ENCODE data around the gene KDM2A.

The KDM2A gene

GRCh38 chr11:67153971-67154370, 34.9 kb downstream of the KDM2A start:
- TF ChIP-seq CTCF (IDR thresholded peaks at IDR 0.05) = no peak
- Histone ChIP-seq H2AFZ (no peak overlapping the region), H3K36me3 (ENCODE audit: control insufficient read depth, insufficient read depth, low read length) (no peaks in the 10 kb centered on the region)

DNA sequence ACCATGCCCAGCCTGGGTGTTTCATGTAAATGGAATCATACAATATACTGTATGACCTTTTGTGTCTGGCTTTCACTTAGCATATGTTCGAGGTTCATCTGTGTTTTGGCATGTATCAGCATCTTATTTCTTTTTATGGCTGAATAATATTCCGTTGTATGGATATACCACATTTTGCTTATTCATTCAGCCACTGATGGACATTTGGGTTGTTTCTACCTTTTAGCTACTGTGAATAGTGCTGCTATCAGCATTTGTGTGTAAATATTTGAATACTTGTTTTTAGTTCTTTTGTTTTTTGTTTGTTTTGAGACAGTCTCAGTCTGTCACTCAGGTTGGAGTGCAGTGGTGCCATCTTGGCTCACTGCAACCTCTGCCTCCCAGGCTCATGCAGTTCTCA, 35.7 kb downstream of the KDM2A start:
- peaks cover 18% of the 10 kb centered on the region for H3K79me2 ChIP-seq
- no peaks in the 10 kb centered on the region for H3K27me3 ChIP-seq (ENCODE audit: control insufficient read depth, insufficient read depth, low read length)
- no peak overlapping the region for H3K4me2 ChIP-seq (ENCODE audit: low read length)
- H3K27ac ChIP-seq = no peak overlapping the region
- H2AFZ ChIP-seq = no peak overlapping the region
- no peak overlapping the region for H3K9ac ChIP-seq
- no peaks in the 10 kb centered on the region for H3K36me3 ChIP-seq (ENCODE audit: control insufficient read depth, insufficient read depth, low read length)
- no peak for TF ChIP-seq CTCF (IDR thresholded peaks at IDR 0.05)
- no peak overlapping the region for H3K4me3 ChIP-seq (ENCODE audit: low read depth, low read length)
- H3K9me3 ChIP-seq (ENCODE audit: control insufficient read depth, low read length) = no peaks in the 10 kb centered on the region
- peaks cover 2% of the 10 kb centered on the region for H3K4me1 ChIP-seq

More at GRCh38 chr11:67153971-67154370, 34.9 kb downstream of the KDM2A start:
- Histone ChIP-seq H3K9ac (no peak overlapping the region), H3K4me2 (ENCODE audit: low read length) (no peak overlapping the region), H3K79me2 (peaks cover 19% of the 10 kb centered on the region), H3K27ac (no peak overlapping the region), H3K27me3 (ENCODE audit: control insufficient read depth, insufficient read depth, low read length) (no peaks in the 10 kb centered on the region), H3K9me3 (ENCODE audit: control insufficient read depth, low read length) (no peaks in the 10 kb centered on the region), H3K4me1 (peaks cover 2% of the 10 kb centered on the region), H3K4me3 (ENCODE audit: low read depth, low read length) (no peak overlapping the region)

DNA sequence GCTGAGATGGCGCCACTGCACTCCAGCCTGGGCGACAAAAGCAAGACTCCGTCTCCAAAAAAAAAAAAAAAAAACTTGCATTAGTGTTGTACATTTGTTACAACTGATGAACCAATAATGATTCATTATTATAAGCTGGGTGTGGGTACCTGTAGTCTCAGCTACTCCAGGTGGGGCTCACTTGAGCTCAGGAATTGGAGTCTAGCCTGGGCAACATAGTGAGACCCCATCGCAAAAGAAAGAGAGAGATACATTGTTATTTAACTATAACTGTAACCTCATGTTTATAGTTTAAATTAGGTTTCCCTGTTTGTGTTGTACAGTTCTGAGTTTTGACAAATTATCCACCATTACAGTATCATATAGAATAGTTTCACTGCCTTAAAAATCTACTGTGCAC, 38.6 kb downstream of the KDM2A start:
- Histone ChIP-seq H3K9ac (no peak overlapping the region), H3K36me3 (ENCODE audit: control insufficient read depth, insufficient read depth, low read length) (no peaks in the 10 kb centered on the region), H3K9me3 (ENCODE audit: control insufficient read depth, low read length) (no peaks in the 10 kb centered on the region), H3K27me3 (ENCODE audit: control insufficient read depth, insufficient read depth, low read length) (no peaks in the 10 kb centered on the region), H3K4me2 (ENCODE audit: low read length) (no peak overlapping the region), H3K79me2 (peaks cover 16% of the 10 kb centered on the region), H3K4me3 (ENCODE audit: low read depth, low read length) (no peak overlapping the region), H3K4me1 (peaks cover 2% of the 10 kb centered on the region), H3K27ac (no peak overlapping the region), H2AFZ (no peak overlapping the region)
- no peak for TF ChIP-seq CTCF (IDR thresholded peaks at IDR 0.05)

DNA sequence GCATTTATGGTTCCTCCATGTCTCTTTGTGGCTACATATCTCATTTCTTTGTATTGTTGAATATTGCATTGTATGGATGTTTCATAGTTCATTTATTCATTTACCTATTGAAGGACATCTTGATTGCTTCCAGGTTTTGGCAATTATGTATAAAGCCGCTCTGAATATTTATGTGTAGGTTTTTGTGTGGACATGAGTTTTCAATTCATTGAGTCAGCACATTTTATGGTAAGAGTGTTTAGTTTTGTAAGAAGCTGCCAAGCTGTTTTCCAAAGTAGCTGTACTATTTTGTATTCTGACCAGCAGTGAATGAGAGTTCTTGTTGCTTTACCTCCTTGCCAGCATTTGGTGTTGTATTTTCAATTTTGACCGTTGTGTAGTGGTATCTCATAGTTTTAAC, 39.2 kb downstream of the KDM2A start:
- Histone ChIP-seq H2AFZ (no peak overlapping the region), H3K9ac (no peak overlapping the region), H3K27ac (no peak overlapping the region), H3K36me3 (ENCODE audit: control insufficient read depth, insufficient read depth, low read length) (no peaks in the 10 kb centered on the region), H3K4me2 (ENCODE audit: low read length) (no peak overlapping the region), H3K27me3 (ENCODE audit: control insufficient read depth, insufficient read depth, low read length) (no peaks in the 10 kb centered on the region), H3K79me2 (peaks cover 17% of the 10 kb centered on the region), H3K4me3 (ENCODE audit: low read depth, low read length) (no peak overlapping the region), H3K9me3 (ENCODE audit: control insufficient read depth, low read length) (no peaks in the 10 kb centered on the region), H3K4me1 (peaks cover 2% of the 10 kb centered on the region)
- no peak for TF ChIP-seq CTCF (IDR thresholded peaks at IDR 0.05)

DNA sequence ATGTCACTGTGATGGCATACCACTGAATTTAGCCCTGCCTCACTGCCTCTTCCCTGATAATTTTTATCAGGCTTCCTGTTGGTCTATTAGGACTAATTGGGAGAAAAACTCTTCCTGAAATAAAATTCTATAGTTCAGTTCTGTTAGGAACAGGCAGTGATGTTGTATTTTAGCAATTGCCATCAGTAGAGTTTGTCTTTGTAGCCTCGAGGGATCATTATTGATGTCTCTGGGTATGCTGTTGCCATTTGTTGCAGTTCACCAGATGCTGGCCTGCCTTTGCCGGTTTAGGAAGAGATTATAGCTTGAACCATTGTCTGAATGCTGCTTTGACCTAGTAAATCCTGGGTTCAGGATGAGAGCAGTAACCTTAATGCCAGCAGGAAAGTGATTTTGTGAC, 41.0 kb downstream of the KDM2A start:
- TF ChIP-seq CTCF (IDR thresholded peaks at IDR 0.05) = no peak
- Histone ChIP-seq H3K27ac (no peak overlapping the region), H3K4me1 (peaks cover 2% of the 10 kb centered on the region), H2AFZ (no peak overlapping the region), H3K27me3 (ENCODE audit: control insufficient read depth, insufficient read depth, low read length) (no peaks in the 10 kb centered on the region), H3K79me2 (peaks cover 9% of the 10 kb centered on the region), H3K4me2 (ENCODE audit: low read length) (no peak overlapping the region), H3K9me3 (ENCODE audit: control insufficient read depth, low read length) (no peaks in the 10 kb centered on the region), H3K4me3 (ENCODE audit: low read depth, low read length) (no peak overlapping the region), H3K36me3 (ENCODE audit: control insufficient read depth, insufficient read depth, low read length) (no peaks in the 10 kb centered on the region), H3K9ac (no peak overlapping the region)
